ENCODE measurements around the gene SLC22A23. TPM values are rescaled to one million over a fixed set of nuclear protein-coding genes. Genes with fewer than 3 reads are reported as not detected.
A peak's percentile ranks its signal among the peaks of the same experiment; 100 is the strongest.

Gene SLC22A23
- total and polyA plus RNA-seq, 2 experiments from 2014 or later: 6.1 to 38.3 TPM

DNA sequence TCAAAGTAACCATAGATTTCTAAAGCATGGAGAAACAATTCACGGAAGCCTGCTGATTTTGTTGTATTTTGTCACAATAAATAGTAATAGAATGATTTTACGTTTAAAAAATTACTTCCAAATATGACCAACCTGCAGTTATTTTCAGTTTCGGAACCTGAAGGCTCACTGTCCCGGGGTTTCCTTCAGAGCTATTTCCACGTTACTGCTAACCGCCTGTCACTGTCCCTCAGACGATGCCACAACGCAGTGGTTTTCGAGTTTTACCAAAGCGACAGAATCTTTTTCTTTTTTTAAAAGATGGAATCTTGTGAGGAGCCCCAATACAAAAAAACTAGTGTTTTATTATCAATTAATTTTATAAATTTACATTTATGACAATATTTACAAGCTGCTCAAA lies 157.6 kb downstream of the SLC22A23 start:
- H3K36me3 Mint-ChIP-seq (ENCODE audit: low read depth): peaks cover 24% of the 10 kb centered on the region
- Histone ChIP-seq H2AFZ (no peak overlapping the region), H3K36me3 (ENCODE audit: insufficient read depth) (no peaks in the 10 kb centered on the region), H3F3A (replicated peaks; ENCODE audit: low read depth) (no peaks in the 10 kb centered on the region), H4K20me1 (replicated peaks; ENCODE audit: insufficient read depth) (peaks cover 4% of the 10 kb centered on the region; the same call in 1 of the 2 replicates), H3K4me1 (ENCODE audit: insufficient read depth) (no peaks in the 10 kb centered on the region), H3K4me2 (no peak overlapping the region), H3K27me3 (ENCODE audit: insufficient read depth) (no peaks in the 10 kb centered on the region), H3K27ac (ENCODE audit: low read depth) (no peak overlapping the region), H3K9me2 (ENCODE audit: insufficient read depth) (no peaks in the 10 kb centered on the region; the same call in 1 of the 2 replicates), H3K79me2 (replicated peaks; ENCODE audit: insufficient read depth) (no peaks in the 10 kb centered on the region), H3K4me3 (no peak overlapping the region)
- H3K27ac Mint-ChIP-seq: no peak overlapping the region
- no peaks in the 10 kb centered on the region for H3K9me3 Mint-ChIP-seq
- DNase-seq (ENCODE audit: low spot score) (no peak), ATAC-seq (no peak)
- peaks cover 12% of the 10 kb centered on the region for H3K27me3 Mint-ChIP-seq (ENCODE audit: insufficient read depth, low read depth, poor library complexity)
- H3K4me3 Mint-ChIP-seq: no peak overlapping the region
- peaks cover 16% of the 10 kb centered on the region for H3K4me1 Mint-ChIP-seq
- TF ChIP-seq ZNF331 (CRISPR knock-in tag; IDR thresholded peaks at IDR 0.05; ENCODE audit: low read depth): no peak

DNA sequence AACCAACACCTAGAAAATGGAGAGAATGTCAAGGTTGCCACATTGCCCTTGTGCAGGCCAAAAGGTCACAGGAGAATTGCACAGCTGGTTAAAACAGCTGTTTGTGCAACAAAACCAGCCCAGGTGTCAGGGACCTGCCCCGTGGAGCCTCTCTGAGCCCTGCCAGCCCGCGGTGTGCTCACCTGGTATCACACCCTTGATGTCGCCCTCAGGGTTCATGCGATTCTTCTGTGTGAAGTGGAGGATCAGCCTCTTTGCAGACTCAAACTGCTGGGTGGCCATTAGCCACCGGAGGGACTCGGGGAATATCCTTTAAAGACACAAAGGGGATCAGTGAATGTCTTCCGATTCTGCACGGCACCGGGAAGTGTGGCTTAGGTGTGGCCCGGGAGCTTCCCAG lies 158.9 kb downstream of the SLC22A23 start:
- no peaks in the 10 kb centered on the region for H3K79me2 ChIP-seq (replicated peaks; ENCODE audit: insufficient read depth)
- H3K27ac Mint-ChIP-seq: peak overlapping the region; percentile 10; the same call in 1 of the 2 replicates
- no peaks in the 10 kb centered on the region for H3K9me3 Mint-ChIP-seq
- H3K4me2 ChIP-seq: no peak overlapping the region
- H3K27me3 ChIP-seq (ENCODE audit: insufficient read depth): no peaks in the 10 kb centered on the region
- no peaks in the 10 kb centered on the region for H3K9me2 ChIP-seq (ENCODE audit: insufficient read depth)
- no peaks in the 10 kb centered on the region for H3K4me1 ChIP-seq (ENCODE audit: insufficient read depth)
- H3K4me3 ChIP-seq: no peak overlapping the region
- H3K36me3 ChIP-seq (ENCODE audit: insufficient read depth): no peaks in the 10 kb centered on the region
- peaks cover 4% of the 10 kb centered on the region; the same call in 1 of the 2 replicates for H4K20me1 ChIP-seq (replicated peaks; ENCODE audit: insufficient read depth)
- no peak overlapping the region for H3K27ac ChIP-seq (ENCODE audit: low read depth)
- ATAC-seq: no peak; the same call in 1 of the 3 replicates
- H3F3A ChIP-seq (replicated peaks; ENCODE audit: low read depth): no peaks in the 10 kb centered on the region
- H3K4me3 Mint-ChIP-seq: no peak overlapping the region
- no peak for DNase-seq (ENCODE audit: low spot score)
- peaks cover 16% of the 10 kb centered on the region for H3K4me1 Mint-ChIP-seq
- no peak overlapping the region for H2AFZ ChIP-seq
- H3K27me3 Mint-ChIP-seq (ENCODE audit: insufficient read depth, low read depth, poor library complexity): peaks cover 12% of the 10 kb centered on the region
- TF ChIP-seq EZH2phosphoT487 (IDR thresholded peaks at IDR 0.05; ENCODE audit: unreplicated experiment) (no peak), NANOG (IDR thresholded peaks at IDR 0.05; ENCODE audit: borderline replicate concordance) (no peak)
- TF ChIP-seq, protein P1, sequence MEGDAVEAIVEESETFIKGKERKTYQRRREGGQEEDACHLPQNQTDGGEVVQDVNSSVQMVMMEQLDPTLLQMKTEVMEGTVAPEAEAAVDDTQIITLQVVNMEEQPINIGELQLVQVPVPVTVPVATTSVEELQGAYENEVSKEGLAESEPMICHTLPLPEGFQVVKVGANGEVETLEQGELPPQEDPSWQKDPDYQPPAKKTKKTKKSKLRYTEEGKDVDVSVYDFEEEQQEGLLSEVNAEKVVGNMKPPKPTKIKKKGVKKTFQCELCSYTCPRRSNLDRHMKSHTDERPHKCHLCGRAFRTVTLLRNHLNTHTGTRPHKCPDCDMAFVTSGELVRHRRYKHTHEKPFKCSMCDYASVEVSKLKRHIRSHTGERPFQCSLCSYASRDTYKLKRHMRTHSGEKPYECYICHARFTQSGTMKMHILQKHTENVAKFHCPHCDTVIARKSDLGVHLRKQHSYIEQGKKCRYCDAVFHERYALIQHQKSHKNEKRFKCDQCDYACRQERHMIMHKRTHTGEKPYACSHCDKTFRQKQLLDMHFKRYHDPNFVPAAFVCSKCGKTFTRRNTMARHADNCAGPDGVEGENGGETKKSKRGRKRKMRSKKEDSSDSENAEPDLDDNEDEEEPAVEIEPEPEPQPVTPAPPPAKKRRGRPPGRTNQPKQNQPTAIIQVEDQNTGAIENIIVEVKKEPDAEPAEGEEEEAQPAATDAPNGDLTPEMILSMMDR (conservative IDR thresholded peaks at IDR 0.05; ENCODE audit: low read depth in 2 of 2): peak in 1 of 2 experiments; percentile 14; a peak in 1 of 4 replicates
- H3K36me3 Mint-ChIP-seq (ENCODE audit: low read depth): peaks cover 35% of the 10 kb centered on the region

DNA sequence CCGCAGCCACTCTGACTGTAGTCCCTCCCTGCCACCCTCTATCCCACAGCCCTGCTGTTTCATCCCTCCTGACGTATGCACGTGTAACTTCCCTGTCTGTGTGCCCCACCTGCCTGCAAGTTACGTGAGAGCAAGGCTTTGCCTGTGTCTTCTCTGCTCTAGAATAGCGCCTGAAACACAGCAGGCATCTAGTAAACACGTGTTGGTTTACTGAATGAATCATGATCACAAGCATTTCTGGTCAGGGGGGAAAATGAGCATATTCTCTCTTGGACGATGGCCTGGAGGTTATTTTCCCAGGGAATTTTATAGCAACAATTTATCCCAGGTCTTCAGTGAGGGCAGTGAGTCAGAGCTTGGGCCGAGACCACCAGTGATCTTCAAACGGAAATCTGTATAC lies 159.8 kb downstream of the SLC22A23 start:
- Histone ChIP-seq H4K20me1 (replicated peaks; ENCODE audit: insufficient read depth) (peaks cover 4% of the 10 kb centered on the region; the same call in 1 of the 2 replicates), H2AFZ (no peak overlapping the region), H3K9me2 (ENCODE audit: insufficient read depth) (no peaks in the 10 kb centered on the region), H3K79me2 (replicated peaks; ENCODE audit: insufficient read depth) (no peaks in the 10 kb centered on the region), H3K4me2 (no peak overlapping the region), H3K4me3 (no peak overlapping the region), H3K27ac (ENCODE audit: low read depth) (no peak overlapping the region), H3K27me3 (ENCODE audit: insufficient read depth) (no peaks in the 10 kb centered on the region), H3K36me3 (ENCODE audit: insufficient read depth) (no peaks in the 10 kb centered on the region; the same call in 1 of the 2 replicates), H3F3A (replicated peaks; ENCODE audit: low read depth) (no peaks in the 10 kb centered on the region), H3K4me1 (ENCODE audit: insufficient read depth) (no peaks in the 10 kb centered on the region)
- peak overlapping the region; percentile 39; the same call in 1 of the 2 replicates for H3K27ac Mint-ChIP-seq
- no peak overlapping the region for H3K4me3 Mint-ChIP-seq
- DNase-seq (ENCODE audit: low spot score) (no peak), ATAC-seq (no peak)
- H3K9me3 Mint-ChIP-seq: no peaks in the 10 kb centered on the region
- H3K36me3 Mint-ChIP-seq (ENCODE audit: low read depth): peaks cover 39% of the 10 kb centered on the region
- H3K4me1 Mint-ChIP-seq: peaks cover 16% of the 10 kb centered on the region
- peaks cover 14% of the 10 kb centered on the region for H3K27me3 Mint-ChIP-seq (ENCODE audit: insufficient read depth, low read depth, poor library complexity)
- TF ChIP-seq, protein P2, sequence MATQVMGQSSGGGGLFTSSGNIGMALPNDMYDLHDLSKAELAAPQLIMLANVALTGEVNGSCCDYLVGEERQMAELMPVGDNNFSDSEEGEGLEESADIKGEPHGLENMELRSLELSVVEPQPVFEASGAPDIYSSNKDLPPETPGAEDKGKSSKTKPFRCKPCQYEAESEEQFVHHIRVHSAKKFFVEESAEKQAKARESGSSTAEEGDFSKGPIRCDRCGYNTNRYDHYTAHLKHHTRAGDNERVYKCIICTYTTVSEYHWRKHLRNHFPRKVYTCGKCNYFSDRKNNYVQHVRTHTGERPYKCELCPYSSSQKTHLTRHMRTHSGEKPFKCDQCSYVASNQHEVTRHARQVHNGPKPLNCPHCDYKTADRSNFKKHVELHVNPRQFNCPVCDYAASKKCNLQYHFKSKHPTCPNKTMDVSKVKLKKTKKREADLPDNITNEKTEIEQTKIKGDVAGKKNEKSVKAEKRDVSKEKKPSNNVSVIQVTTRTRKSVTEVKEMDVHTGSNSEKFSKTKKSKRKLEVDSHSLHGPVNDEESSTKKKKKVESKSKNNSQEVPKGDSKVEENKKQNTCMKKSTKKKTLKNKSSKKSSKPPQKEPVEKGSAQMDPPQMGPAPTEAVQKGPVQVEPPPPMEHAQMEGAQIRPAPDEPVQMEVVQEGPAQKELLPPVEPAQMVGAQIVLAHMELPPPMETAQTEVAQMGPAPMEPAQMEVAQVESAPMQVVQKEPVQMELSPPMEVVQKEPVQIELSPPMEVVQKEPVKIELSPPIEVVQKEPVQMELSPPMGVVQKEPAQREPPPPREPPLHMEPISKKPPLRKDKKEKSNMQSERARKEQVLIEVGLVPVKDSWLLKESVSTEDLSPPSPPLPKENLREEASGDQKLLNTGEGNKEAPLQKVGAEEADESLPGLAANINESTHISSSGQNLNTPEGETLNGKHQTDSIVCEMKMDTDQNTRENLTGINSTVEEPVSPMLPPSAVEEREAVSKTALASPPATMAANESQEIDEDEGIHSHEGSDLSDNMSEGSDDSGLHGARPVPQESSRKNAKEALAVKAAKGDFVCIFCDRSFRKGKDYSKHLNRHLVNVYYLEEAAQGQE (IDR thresholded peaks at IDR 0.05; ENCODE audit: unreplicated experiment): no peak
- TF ChIP-seq EZH2phosphoT487 (IDR thresholded peaks at IDR 0.05; ENCODE audit: unreplicated experiment) (no peak), ZNF331 (CRISPR knock-in tag; IDR thresholded peaks at IDR 0.05; ENCODE audit: low read depth) (no peak), STAT1 (IDR thresholded peaks at IDR 0.05; ENCODE audit: unreplicated experiment) (no peak), ZNF114 (CRISPR knock-in tag; IDR thresholded peaks at IDR 0.05) (no peak), JUNB (IDR thresholded peaks at IDR 0.05; ENCODE audit: unreplicated experiment) (no peak), CREB1 (CRISPR knock-in tag; IDR thresholded peaks at IDR 0.05; ENCODE audit: low read depth) (no peak)
- TF ChIP-seq, protein P1 (conservative IDR thresholded peaks at IDR 0.05; ENCODE audit: low read depth in 2 of 2): no peak
- TF ChIP-seq, protein P3, sequence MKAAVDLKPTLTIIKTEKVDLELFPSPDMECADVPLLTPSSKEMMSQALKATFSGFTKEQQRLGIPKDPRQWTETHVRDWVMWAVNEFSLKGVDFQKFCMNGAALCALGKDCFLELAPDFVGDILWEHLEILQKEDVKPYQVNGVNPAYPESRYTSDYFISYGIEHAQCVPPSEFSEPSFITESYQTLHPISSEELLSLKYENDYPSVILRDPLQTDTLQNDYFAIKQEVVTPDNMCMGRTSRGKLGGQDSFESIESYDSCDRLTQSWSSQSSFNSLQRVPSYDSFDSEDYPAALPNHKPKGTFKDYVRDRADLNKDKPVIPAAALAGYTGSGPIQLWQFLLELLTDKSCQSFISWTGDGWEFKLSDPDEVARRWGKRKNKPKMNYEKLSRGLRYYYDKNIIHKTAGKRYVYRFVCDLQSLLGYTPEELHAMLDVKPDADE (IDR thresholded peaks at IDR 0.05): no peak
